Measurements from ENCODE around the gene PHKA2.
"Not testable (repeated sequence)": the region's sequence is repeated elsewhere in the genome, so short reads cannot be mapped to it uniquely, and the experiment has no call there.

PHKA2 gene

GRCh38 chrX:18983666-18984380 is at the start of gene PHKA2:
TSS of gene PHKA2 (minus strand) at chrX:18984114. CDS start at chrX:18983932, 182 bp downstream.
- DNase-seq: no peak

- no peak for DNase-seq
These were observed 46.9 kb upstream of the PHKA2 start for GRCh38 chrX:19030805-19031204.

GRCh38 chrX:19028560-19028959 is 44.6 kb upstream of the PHKA2 start:
- DNase-seq: no peak

GRCh38 chrX:19024366-19024765 is 40.5 kb upstream of the PHKA2 start:
- no peak for DNase-seq

- no peak for DNase-seq
These were observed 36.1 kb upstream of the PHKA2 start for GRCh38 chrX:19019996-19020395.

GRCh38 chrX:19017271-19017670 is 33.4 kb upstream of the PHKA2 start:
- DNase-seq: no peak

- DNase-seq: not testable (repeated sequence)
These were observed 32.7 kb upstream of the PHKA2 start for GRCh38 chrX:19016614-19017013.

GRCh38 chrX:19007868-19008267 is 24.0 kb upstream of the PHKA2 start:
- DNase-seq: no peak

GRCh38 chrX:19007011-19007410 is 23.1 kb upstream of the PHKA2 start:
- DNase-seq: no peak

- no peak for DNase-seq
These were observed 22.0 kb upstream of the PHKA2 start for GRCh38 chrX:19005909-19006308.

GRCh38 chrX:19003756-19004155 is 19.8 kb upstream of the PHKA2 start:
- DNase-seq: no peak

- DNase-seq: no peak
These were observed 14.7 kb upstream of the PHKA2 start for GRCh38 chrX:18998653-18999052.

GRCh38 chrX:18997916-18998315 is 14.0 kb upstream of the PHKA2 start:
- no peak for DNase-seq

- DNase-seq: no peak
These were observed 12.6 kb upstream of the PHKA2 start for GRCh38 chrX:18996536-18996935.

GRCh38 chrX:18995221-18995620 is 11.3 kb upstream of the PHKA2 start:
- DNase-seq: no peak

GRCh38 chrX:18994713-18995112 is 10.8 kb upstream of the PHKA2 start:
- DNase-seq: no peak

GRCh38 chrX:18992829-18993228 is 8.9 kb upstream of the PHKA2 start:
- DNase-seq: no peak

GRCh38 chrX:18985186-18985435 is 1.2 kb upstream of the PHKA2 start:
- no peak for DNase-seq

- peak; percentile 71 for DNase-seq
These were observed 669 bp upstream of the PHKA2 start for GRCh38 chrX:18984381-18985185.

- DNase-seq: no peak
These were observed 2.6 kb downstream of the PHKA2 start for GRCh38 chrX:18981124-18981807.

- not testable (repeated sequence) for DNase-seq
These were observed 3.7 kb downstream of the PHKA2 start for GRCh38 chrX:18980262-18980661.

- DNase-seq: no peak
These were observed 8.9 kb downstream of the PHKA2 start for GRCh38 chrX:18974993-18975392.

GRCh38 chrX:18973527-18974192 is 10.3 kb downstream of the PHKA2 start:
- peak; percentile 12 for DNase-seq

- DNase-seq: no peak
These were observed 12.4 kb downstream of the PHKA2 start for GRCh38 chrX:18971506-18971905.

All from NCI-H1105 (cell line).